Measurements from ENCODE around the gene RSBN1L. TPM values are rescaled to one million over a fixed set of nuclear protein-coding genes. Genes with fewer than 3 reads are reported as not detected.

Gene RSBN1L
- total and polyA plus RNA-seq, 2 experiments from 2014 or later: 4.8 to 19.2 TPM

- no peak for TF ChIP-seq EZH2phosphoT487 (IDR thresholded peaks at IDR 0.05; ENCODE audit: low read depth, severe bottlenecking, unreplicated experiment)
- TF ChIP-seq CTCF (IDR thresholded peaks at IDR 0.05; ENCODE audit: poor library complexity): no peak
- TF ChIP-seq EZH2 (IDR thresholded peaks at IDR 0.05; ENCODE audit: borderline replicate concordance): no peak
- Histone ChIP-seq H3K9me3 (ENCODE audit: low read depth) (peaks cover 4% of the 10 kb centered on the region), H3K27me3 (no peaks in the 10 kb centered on the region), H2AFZ (no peak overlapping the region), H3K4me1 (ENCODE audit: insufficient read depth) (peaks cover 8% of the 10 kb centered on the region), H3K4me3 (no peak overlapping the region), H4K20me1 (ENCODE audit: insufficient read depth, poor library complexity, severe bottlenecking) (no peaks in the 10 kb centered on the region), H3K36me3 (replicated peaks; ENCODE audit: insufficient read depth, low read depth) (no peaks in the 10 kb centered on the region), H3K27ac (peak overlapping the region; percentile 48), H3K79me2 (peaks cover 83% of the 10 kb centered on the region), H3K9me2 (replicated peaks; ENCODE audit: insufficient read depth) (no peaks in the 10 kb centered on the region), H3K4me2 (peak overlapping the region; percentile 28)
- 100% methylated on average over 1 of the region's 1 CpG for WGBS (ENCODE audit: low lambda C conversion rate, missing lambda C conversion rate)
- DNase-seq (ENCODE audit: low spot score): no peak
Observed at GRCh38 chr7:77812290-77812685, 116.0 kb downstream of the RSBN1L start.

- Histone ChIP-seq H3K27ac (no peak overlapping the region), H3K9me3 (ENCODE audit: low read depth) (peaks cover 4% of the 10 kb centered on the region), H3K4me3 (no peak overlapping the region), H3K79me2 (peaks cover 83% of the 10 kb centered on the region), H3K9me2 (replicated peaks; ENCODE audit: insufficient read depth) (no peaks in the 10 kb centered on the region), H3K4me2 (no peak overlapping the region), H2AFZ (no peak overlapping the region), H4K20me1 (ENCODE audit: insufficient read depth, poor library complexity, severe bottlenecking) (no peaks in the 10 kb centered on the region), H3K4me1 (ENCODE audit: insufficient read depth) (peaks cover 8% of the 10 kb centered on the region), H3K27me3 (no peaks in the 10 kb centered on the region), H3K36me3 (replicated peaks; ENCODE audit: insufficient read depth, low read depth) (no peaks in the 10 kb centered on the region)
- TF ChIP-seq EZH2 (IDR thresholded peaks at IDR 0.05; ENCODE audit: borderline replicate concordance): no peak
- no peak for TF ChIP-seq EZH2phosphoT487 (IDR thresholded peaks at IDR 0.05; ENCODE audit: low read depth, severe bottlenecking, unreplicated experiment)
- no peak for TF ChIP-seq CTCF (IDR thresholded peaks at IDR 0.05; ENCODE audit: poor library complexity)
- DNase-seq (ENCODE audit: low spot score): no peak
- WGBS (ENCODE audit: low lambda C conversion rate, missing lambda C conversion rate): 82% methylated on average over 2 of the region's 2 CpGs
Observed at GRCh38 chr7:77813180-77813579, 116.9 kb downstream of the RSBN1L start.

- TF ChIP-seq EZH2 (IDR thresholded peaks at IDR 0.05; ENCODE audit: borderline replicate concordance) (no peak), EZH2phosphoT487 (IDR thresholded peaks at IDR 0.05; ENCODE audit: low read depth, severe bottlenecking, unreplicated experiment) (no peak), CTCF (IDR thresholded peaks at IDR 0.05; ENCODE audit: poor library complexity) (no peak)
- DNase-seq (ENCODE audit: low spot score): no peak
- Histone ChIP-seq H3K27ac (no peak overlapping the region), H3K9me3 (ENCODE audit: low read depth) (peaks cover 24% of the 10 kb centered on the region), H4K20me1 (ENCODE audit: insufficient read depth, poor library complexity, severe bottlenecking) (no peaks in the 10 kb centered on the region), H3K36me3 (replicated peaks; ENCODE audit: insufficient read depth, low read depth) (no peaks in the 10 kb centered on the region), H3K4me3 (no peak overlapping the region), H3K27me3 (no peaks in the 10 kb centered on the region), H3K9me2 (replicated peaks; ENCODE audit: insufficient read depth) (no peaks in the 10 kb centered on the region), H3K4me2 (no peak overlapping the region), H3K79me2 (peaks cover 87% of the 10 kb centered on the region), H3K4me1 (ENCODE audit: insufficient read depth) (no peaks in the 10 kb centered on the region), H2AFZ (no peak overlapping the region)
Observed at GRCh38 chr7:77819021-77819420, 122.8 kb downstream of the RSBN1L start.

DNA sequence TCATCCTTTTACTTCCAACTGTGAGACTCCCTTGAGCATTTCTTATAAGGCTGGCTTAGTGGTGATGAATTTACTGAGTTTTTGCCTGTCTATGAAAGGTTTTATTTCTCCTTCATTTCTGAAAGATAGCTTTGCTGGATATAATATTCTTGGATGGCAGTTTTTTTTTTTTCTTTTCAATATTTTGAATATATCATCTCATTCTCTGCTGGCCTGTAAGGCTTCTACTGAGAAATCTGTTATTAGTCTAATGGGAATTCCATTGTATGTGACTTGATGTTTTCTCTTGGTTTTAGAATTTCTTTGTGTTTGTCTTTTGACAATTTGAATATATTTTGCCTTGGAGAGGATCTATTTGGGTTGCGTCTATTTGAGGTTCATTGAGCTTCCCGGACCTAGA is 124.7 kb downstream of the RSBN1L start:
- WGBS (ENCODE audit: low lambda C conversion rate, missing lambda C conversion rate): 100% methylated on average over 2 of the region's 2 CpGs
- Histone ChIP-seq H2AFZ (no peak overlapping the region), H3K36me3 (replicated peaks; ENCODE audit: insufficient read depth, low read depth) (no peaks in the 10 kb centered on the region), H3K27ac (no peak overlapping the region), H3K4me2 (no peak overlapping the region), H3K4me3 (no peak overlapping the region), H3K27me3 (no peaks in the 10 kb centered on the region), H3K4me1 (ENCODE audit: insufficient read depth) (no peaks in the 10 kb centered on the region), H3K9me3 (ENCODE audit: low read depth) (peaks cover 27% of the 10 kb centered on the region), H4K20me1 (ENCODE audit: insufficient read depth, poor library complexity, severe bottlenecking) (no peaks in the 10 kb centered on the region), H3K9me2 (replicated peaks; ENCODE audit: insufficient read depth) (no peaks in the 10 kb centered on the region), H3K79me2 (peaks cover 89% of the 10 kb centered on the region)
- TF ChIP-seq EZH2 (IDR thresholded peaks at IDR 0.05; ENCODE audit: borderline replicate concordance) (no peak), CTCF (IDR thresholded peaks at IDR 0.05; ENCODE audit: poor library complexity) (no peak), EZH2phosphoT487 (IDR thresholded peaks at IDR 0.05; ENCODE audit: low read depth, severe bottlenecking, unreplicated experiment) (no peak)
- DNase-seq (ENCODE audit: low spot score): no peak
